Body of pancreas (tissue), 4 donors: ENCODE measurements around the gene AMBN.

Experiments used
- POLR2A ChIP-seq, 3 donors: fragments of 450-650 bp; IDR thresholded peaks; one replicate each; pipeline ENCODE4 v1.6.1; 2016; ENCODE audit warnings: antibody characterized with exemption in 3 of 3, mild to moderate bottlenecking in 2 of 3
- TF ChIP-seq, protein P1 (sequence below), 7 experiments: fragments of 450-650 bp in 4 of 7; fragments of 200-600 bp in 3 of 7; sonication (generic) in 3 of 7; IDR thresholded peaks; one replicate each; pipeline ENCODE4 v1.5.1; 2016 to 2019; ENCODE audit warnings: antibody characterized with exemption in 7 of 7

DNA sequence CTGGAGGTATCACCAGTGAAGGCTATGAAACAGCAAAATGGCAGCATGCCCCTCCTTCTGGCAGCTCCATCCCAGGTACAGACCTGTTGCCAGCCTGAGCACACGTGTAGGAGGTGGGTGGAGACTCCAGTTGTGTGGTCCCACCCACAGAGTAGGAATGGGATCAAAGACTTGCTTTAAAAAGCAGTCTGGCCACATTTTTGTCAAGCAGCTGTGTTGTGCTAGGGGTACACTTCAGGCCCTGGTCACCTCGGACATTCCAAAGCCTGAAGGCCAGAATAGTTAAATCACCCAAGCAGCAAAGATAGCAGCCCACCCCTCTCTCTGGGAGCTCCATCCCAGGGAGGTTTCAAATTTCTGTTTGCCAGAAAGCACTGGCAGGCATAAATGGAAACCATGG is 20.3 kb upstream of the AMBN start:
- TF ChIP-seq, protein P1, sequence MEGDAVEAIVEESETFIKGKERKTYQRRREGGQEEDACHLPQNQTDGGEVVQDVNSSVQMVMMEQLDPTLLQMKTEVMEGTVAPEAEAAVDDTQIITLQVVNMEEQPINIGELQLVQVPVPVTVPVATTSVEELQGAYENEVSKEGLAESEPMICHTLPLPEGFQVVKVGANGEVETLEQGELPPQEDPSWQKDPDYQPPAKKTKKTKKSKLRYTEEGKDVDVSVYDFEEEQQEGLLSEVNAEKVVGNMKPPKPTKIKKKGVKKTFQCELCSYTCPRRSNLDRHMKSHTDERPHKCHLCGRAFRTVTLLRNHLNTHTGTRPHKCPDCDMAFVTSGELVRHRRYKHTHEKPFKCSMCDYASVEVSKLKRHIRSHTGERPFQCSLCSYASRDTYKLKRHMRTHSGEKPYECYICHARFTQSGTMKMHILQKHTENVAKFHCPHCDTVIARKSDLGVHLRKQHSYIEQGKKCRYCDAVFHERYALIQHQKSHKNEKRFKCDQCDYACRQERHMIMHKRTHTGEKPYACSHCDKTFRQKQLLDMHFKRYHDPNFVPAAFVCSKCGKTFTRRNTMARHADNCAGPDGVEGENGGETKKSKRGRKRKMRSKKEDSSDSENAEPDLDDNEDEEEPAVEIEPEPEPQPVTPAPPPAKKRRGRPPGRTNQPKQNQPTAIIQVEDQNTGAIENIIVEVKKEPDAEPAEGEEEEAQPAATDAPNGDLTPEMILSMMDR (IDR thresholded peaks at IDR 0.05), result no peak
- TF ChIP-seq POLR2A (IDR thresholded peaks at IDR 0.05), result no peak
